Hair follicle dermal papilla cell (primary cell): ENCODE measurements around the gene LIX1. TPM values are rescaled to one million over a fixed set of nuclear protein-coding genes. Genes with fewer than 3 reads are reported as not detected.

Source experiments
- small RNA-seq: library from RNA; depleted of rRNA; stranded (forward); fragments of <200 nt; gene quantifications from one replicate; pipeline ENCODE3, GENCODE V24; 2012
- total RNA-seq: library from RNA; depleted of rRNA; stranded (reverse); fragments of >200 nt; gene quantifications from 2 replicates; pipeline ENCODE4 v1.2.3, GENCODE V29; 2012

Gene LIX1
- total RNA-seq = not detected in 2 replicates

GRCh38 chr5:97142521-97143254 lies at the start of gene LIX1:
Gene LIX1, minus strand, starts transcription at chr5:97142611. Its CDS starts 35 bp downstream, at chr5:97142576.

GRCh38 chr5:97183100-97183929 lies 40.9 kb upstream of the LIX1 start, which contains the start of gene RIOK2:
Gene RIOK2, minus strand, starts transcription at chr5:97183247. Its CDS starts 56 bp downstream, at chr5:97183191.

Small RNA genes lying within 50 kb of the gene (small RNA-seq; reads per million reads assigned to genes)
- not detected for gene RNU1-73P

Other genes with a start within 250 kb of the LIX1 start
- gene LNPEP, start 206.5 kb downstream of the LIX1 start, total RNA-seq = 42.5 and 51.1 TPM in 2 replicates
- 21.7 and 22.0 TPM in 2 replicates for gene RIOK2, start 40.6 kb upstream of the LIX1 start, total RNA-seq